Psoas muscle (tissue), 8 donors: Measurements from ENCODE around the gene HECW1. TPM values are rescaled to one million over a fixed set of nuclear protein-coding genes. Genes with fewer than 3 reads are reported as not detected.

Source experiments
- ATAC-seq, 4 donors: fragments of 200-7000 bp; cut with Tn5 transposase; one replicate each; pipeline ENCODE4 v1.9.1; 2020; ENCODE audit warnings: moderate library complexity in 3 of 4, mild to moderate bottlenecking in 2 of 4
- DNase-seq, 2 donors: peaks; one replicate each; pipeline ENCODE4 v3.0.0-alpha.2; 2020
- H3K27ac ChIP-seq: fragments of 200-600 bp; one replicate; pipeline ENCODE4 v1.8.0; 2022
- H3K27me3 ChIP-seq, 3 donors: fragments of 200-600 bp in 1 of 3; one replicate each; pipeline versions ENCODE4 v1.6.1 to v1.8.0; 2013 to 2022; ENCODE audit warnings: low read length in 2 of 3, mild to moderate bottlenecking in 2 of 3, moderate library complexity in 1 of 3; ENCODE audit not compliant: insufficient read depth in 3 of 3
- H3K36me3 ChIP-seq, 2 donors: fragments of 200-600 bp in 1 of 2; one replicate each; pipeline versions ENCODE4 v1.6.1 to v1.8.0; 2013 to 2022; ENCODE audit warnings: low read depth in 1 of 2, mild to moderate bottlenecking in 1 of 2, moderate library complexity in 1 of 2; ENCODE audit not compliant: insufficient read depth in 1 of 2
- H3K4me1 ChIP-seq: fragments of 200-600 bp; one replicate; pipeline ENCODE4 v1.8.0; 2022
- H3K4me3 ChIP-seq: fragments of 200-600 bp; one replicate; pipeline ENCODE4 v1.8.0; 2022; ENCODE audit warnings: mild to moderate bottlenecking
- H3K9me3 ChIP-seq: fragments of 200-600 bp; one replicate; pipeline ENCODE4 v1.8.0; 2022
- CTCF ChIP-seq: fragments of 200-600 bp; IDR thresholded peaks from one replicate; pipeline ENCODE4 v1.8.0; 2022; ENCODE audit warnings: antibody characterized with exemption
- WGBS, 3 donors: extraction: QIAGEN DNeasy Blood & Tissue Kit; methylation state at CpG; one replicate each; pipeline versions ENCODE4 v1.1.6 to v1.1.7; 2013; 5-methylcytosine and 5-hydroxymethylcytosine counted together
- intact Hi-C, 2 donors: fragments of 100-400 bp; cut with DNase I; formaldehyde crosslinking; loops; one replicate each; pipeline versions ENCODE4 v1.11.0 to v1.14.2; 2022
- polyA plus RNA-seq, 3 donors: library from polyadenylated mRNA; stranded (reverse); fragments of 200-250 nt; gene quantifications; one replicate each; pipeline ENCODE4 v1.2.3, GENCODE V29; 2013
- total RNA-seq, 4 donors: library from RNA; stranded (reverse); fragmentation: NEBNext Ultra II Directional in 2 of 4; extraction: Animal tissue kit (Norgen Biotek cat#: 25700) in 2 of 4; gene quantifications; one replicate each; pipeline versions ENCODE4 v1.2.1 to v1.2.4, GENCODE V29; 2021 to 2023
- donor health status: healthy with polysubstance abuse.
- donor health status: DM: no; HTN: no; CAD: no; lungs with moderate emphysema.
- donor health status: Bipolar disorder and iron deficiency.
- donor health status: healthy.
- donor health status: DM: yes; HTN: yes; CAD: no.
- donor health status: DM: no; HTN: no; CAD: no.
- donor health status: DM: no; HTN: no; CAD: no.
- donor health status: DM: yes; HTN: yes; CAD: no.

Gene HECW1
- total and polyA plus RNA-seq, 7 donors, result 0.07 to 2.8 (median 1.0) TPM

- ATAC-seq (no peak), DNase-seq (no peak)
Observed at GRCh38 chr7:43531700-43532099, 419.3 kb downstream of the HECW1 start.

GRCh38 chr7:43533801-43534479 lies 421.5 kb downstream of the HECW1 start:
- H3K27me3 ChIP-seq, result no peaks in the 10 kb centered on the region
- TF ChIP-seq CTCF, result no peak
- no peaks in the 10 kb centered on the region for H3K36me3 ChIP-seq
- H3K9me3 ChIP-seq, result no peaks in the 10 kb centered on the region
- intact Hi-C loops, result no loop called here
- no peak for DNase-seq
- ATAC-seq, result no peak
- no peaks in the 10 kb centered on the region for H3K4me1 ChIP-seq
- H3K27ac ChIP-seq, result no peak overlapping the region
- H3K4me3 ChIP-seq, result no peak overlapping the region
- 38 to 47% (median 43%) methylated on average over 6 of the region's 6 CpGs for WGBS, 3 donors

More at GRCh38 chr7:43531700-43532099, 419.3 kb downstream of the HECW1 start:
- Histone ChIP-seq H3K4me3 (no peak overlapping the region), H3K27ac (no peak overlapping the region), H3K9me3 (no peaks in the 10 kb centered on the region), H3K36me3 (no peaks in the 10 kb centered on the region), H3K4me1 (no peaks in the 10 kb centered on the region), H3K27me3 (no peaks in the 10 kb centered on the region)
- no peak for TF ChIP-seq CTCF
- intact Hi-C loops, result no loop called here
- WGBS, 3 donors, result 68 to 71% (median 69%) methylated on average over 9 of the region's 9 CpGs

GRCh38 chr7:43535031-43535451 lies 422.6 kb downstream of the HECW1 start:
- Histone ChIP-seq H3K36me3 (no peaks in the 10 kb centered on the region), H3K27me3 (no peaks in the 10 kb centered on the region), H3K27ac (peak overlapping the region; percentile 4), H3K4me1 (no peaks in the 10 kb centered on the region), H3K4me3 (no peak overlapping the region), H3K9me3 (no peaks in the 10 kb centered on the region)
- no peak for TF ChIP-seq CTCF
- intact Hi-C loops, result no loop called here
- DNase-seq (no peak), ATAC-seq (peak in 2 of 4 donors; percentile 43 to 65)
- 79 to 90% (median 80%) methylated on average over 4 of the region's 4 CpGs for WGBS, 3 donors

GRCh38 chr7:43535810-43536585 lies 423.6 kb downstream of the HECW1 start:
- no peak overlapping the region for H3K27ac ChIP-seq
- no peaks in the 10 kb centered on the region for H3K36me3 ChIP-seq
- H3K4me1 ChIP-seq, result no peaks in the 10 kb centered on the region
- WGBS, 3 donors, result 71 to 77% (median 72%) methylated on average over 6 of the region's 6 CpGs
- intact Hi-C loops, result no loop called here
- ATAC-seq (peak; percentile 48 to 67 (median 53)), DNase-seq (peak; percentile 19 to 64)
- TF ChIP-seq CTCF, result no peak
- no peaks in the 10 kb centered on the region for H3K27me3 ChIP-seq
- H3K4me3 ChIP-seq, result no peak overlapping the region
- H3K9me3 ChIP-seq, result no peaks in the 10 kb centered on the region
